ENCODE data around the gene HOXC10.
A peak's percentile ranks its signal among the peaks of the same experiment; 100 is the strongest.

HOXC10 gene

GRCh38 chr12:53992377-53992889 lies 7.5 kb downstream of the HOXC10 start:
- ATAC-seq (replicated peaks) (no peak), DNase-seq (no peak)
- H3K27ac Mint-ChIP-seq = peak overlapping the region; percentile 60
- H3K9me3 Mint-ChIP-seq = peaks cover 1 to 3% of the 10 kb centered on the region in 2 donors
- H3K4me1 Mint-ChIP-seq = peaks cover 38 to 66% of the 10 kb centered on the region in 2 donors
- peaks cover 4 to 5% of the 10 kb centered on the region in 2 donors for H3K36me3 Mint-ChIP-seq
- peaks cover 82 to 98% of the 10 kb centered on the region in 2 donors for H3K27me3 Mint-ChIP-seq
- H3K4me3 Mint-ChIP-seq = no peak overlapping the region

- peaks cover 1 to 3% of the 10 kb centered on the region in 2 donors for H3K9me3 Mint-ChIP-seq
- H3K4me3 Mint-ChIP-seq = peak overlapping the region; percentile 61 to 65
- peaks cover 83 to 98% of the 10 kb centered on the region in 2 donors for H3K27me3 Mint-ChIP-seq
- peak overlapping the region; percentile 91 for H3K27ac Mint-ChIP-seq
- H3K4me1 Mint-ChIP-seq = peaks cover 40 to 70% of the 10 kb centered on the region in 2 donors
- peaks cover 4 to 5% of the 10 kb centered on the region in 2 donors for H3K36me3 Mint-ChIP-seq
- DNase-seq (no peak), ATAC-seq (replicated peaks) (no peak)
Measured at GRCh38 chr12:53993162-53994008, 8.4 kb downstream of the HOXC10 start.

GRCh38 chr12:53994009-53994263 lies 9.0 kb downstream of the HOXC10 start:
- H3K4me1 Mint-ChIP-seq = peaks cover 39 to 71% of the 10 kb centered on the region in 2 donors
- H3K4me3 Mint-ChIP-seq = peak overlapping the region; percentile 61 to 65
- peaks cover 1 to 3% of the 10 kb centered on the region in 2 donors for H3K9me3 Mint-ChIP-seq
- H3K27me3 Mint-ChIP-seq = peaks cover 85 to 98% of the 10 kb centered on the region in 2 donors
- ATAC-seq (replicated peaks) = no peak
- DNase-seq = no peak
- peaks cover 4 to 5% of the 10 kb centered on the region in 2 donors for H3K36me3 Mint-ChIP-seq
- H3K27ac Mint-ChIP-seq = peak overlapping the region; percentile 91

- H3K4me3 Mint-ChIP-seq = peak overlapping the region; percentile 85 to 94
- ATAC-seq (replicated peaks) = no peak
- peaks cover 35 to 66% of the 10 kb centered on the region in 2 donors for H3K4me1 Mint-ChIP-seq
- DNase-seq = no peak
- peaks cover 1 to 3% of the 10 kb centered on the region in 2 donors for H3K9me3 Mint-ChIP-seq
- peaks cover 4 to 5% of the 10 kb centered on the region in 2 donors for H3K36me3 Mint-ChIP-seq
- H3K27me3 Mint-ChIP-seq = peaks cover 83 to 95% of the 10 kb centered on the region in 2 donors
- H3K27ac Mint-ChIP-seq = peak overlapping the region; percentile 91
Measured at GRCh38 chr12:53994264-53995001, 9.5 kb downstream of the HOXC10 start.

- Mint-ChIP-seq H3K27me3 (peaks cover 81 to 95% of the 10 kb centered on the region in 2 donors), H3K27ac (peak overlapping the region; percentile 51), H3K9me3 (peaks cover 1 to 3% of the 10 kb centered on the region in 2 donors), H3K4me3 (peak overlapping the region; percentile 85 to 94), H3K4me1 (peaks cover 37 to 62% of the 10 kb centered on the region in 2 donors), H3K36me3 (peaks cover 4 to 5% of the 10 kb centered on the region in 2 donors)
- DNase-seq (no peak), ATAC-seq (replicated peaks) (no peak)
Measured at GRCh38 chr12:53995002-53995377, 10.0 kb downstream of the HOXC10 start.

GRCh38 chr12:53995378-53996239 lies 10.7 kb downstream of the HOXC10 start:
- H3K27me3 Mint-ChIP-seq = peaks cover 75 to 95% of the 10 kb centered on the region in 2 donors
- ATAC-seq (replicated peaks) = no peak
- peak overlapping the region; percentile 85 to 94 for H3K4me3 Mint-ChIP-seq
- no peak for DNase-seq
- H3K4me1 Mint-ChIP-seq = peaks cover 32 to 62% of the 10 kb centered on the region in 2 donors
- H3K27ac Mint-ChIP-seq = peak overlapping the region; percentile 33
- peaks cover 1 to 3% of the 10 kb centered on the region in 2 donors for H3K9me3 Mint-ChIP-seq
- peaks cover 4 to 5% of the 10 kb centered on the region in 2 donors for H3K36me3 Mint-ChIP-seq

- no peak for ATAC-seq (replicated peaks)
- peak overlapping the region; percentile 85 to 94 for H3K4me3 Mint-ChIP-seq
- DNase-seq = no peak
- H3K27me3 Mint-ChIP-seq = peaks cover 78 to 95% of the 10 kb centered on the region in 2 donors
- H3K27ac Mint-ChIP-seq = peak overlapping the region; percentile 51
- peaks cover 4 to 5% of the 10 kb centered on the region in 2 donors for H3K36me3 Mint-ChIP-seq
- peaks cover 32 to 65% of the 10 kb centered on the region in 2 donors for H3K4me1 Mint-ChIP-seq
- peaks cover 1 to 3% of the 10 kb centered on the region in 2 donors for H3K9me3 Mint-ChIP-seq
Measured at GRCh38 chr12:53996240-53997203, 11.6 kb downstream of the HOXC10 start.

- DNase-seq (no peak), ATAC-seq (replicated peaks) (peak in 1 of 2 donors; percentile 18)
- peaks cover 78 to 95% of the 10 kb centered on the region in 2 donors for H3K27me3 Mint-ChIP-seq
- peak overlapping the region; percentile 2 for H3K27ac Mint-ChIP-seq
- peaks cover 1 to 3% of the 10 kb centered on the region in 2 donors for H3K9me3 Mint-ChIP-seq
- peaks cover 33 to 65% of the 10 kb centered on the region in 2 donors for H3K4me1 Mint-ChIP-seq
- H3K4me3 Mint-ChIP-seq = no peak overlapping the region
- peaks cover 4 to 5% of the 10 kb centered on the region in 2 donors for H3K36me3 Mint-ChIP-seq
Measured at GRCh38 chr12:53997204-53998109, 12.5 kb downstream of the HOXC10 start.

- peaks cover 4 to 5% of the 10 kb centered on the region in 2 donors for H3K36me3 Mint-ChIP-seq
- H3K27me3 Mint-ChIP-seq = peaks cover 83 to 97% of the 10 kb centered on the region in 2 donors
- H3K4me3 Mint-ChIP-seq = peak overlapping the region in 1 of 2 donors; percentile 11
- ATAC-seq (replicated peaks) (no peak), DNase-seq (no peak)
- peak overlapping the region; percentile 33 for H3K27ac Mint-ChIP-seq
- H3K4me1 Mint-ChIP-seq = peaks cover 34 to 64% of the 10 kb centered on the region in 2 donors
- peaks cover 1 to 3% of the 10 kb centered on the region in 2 donors for H3K9me3 Mint-ChIP-seq
Measured at GRCh38 chr12:53998110-53998899, 13.4 kb downstream of the HOXC10 start.

- H3K4me1 Mint-ChIP-seq = peaks cover 37 to 58% of the 10 kb centered on the region in 2 donors
- DNase-seq (no peak), ATAC-seq (replicated peaks) (no peak)
- peaks cover 1 to 2% of the 10 kb centered on the region in 2 donors for H3K9me3 Mint-ChIP-seq
- H3K4me3 Mint-ChIP-seq = no peak overlapping the region
- no peak overlapping the region for H3K27ac Mint-ChIP-seq
- H3K36me3 Mint-ChIP-seq = peaks cover 3 to 4% of the 10 kb centered on the region in 2 donors
- H3K27me3 Mint-ChIP-seq = peaks cover 83 to 97% of the 10 kb centered on the region in 2 donors
Measured at GRCh38 chr12:53998900-53999236, 13.9 kb downstream of the HOXC10 start.

- Mint-ChIP-seq H3K4me3 (peak overlapping the region; percentile 21 to 44), H3K4me1 (peaks cover 32 to 50% of the 10 kb centered on the region in 2 donors), H3K9me3 (no peaks in the 10 kb centered on the region), H3K27ac (peak overlapping the region; percentile 69), H3K36me3 (peaks cover 0 to 2% of the 10 kb centered on the region in 2 donors), H3K27me3 (peaks cover 86 to 97% of the 10 kb centered on the region in 2 donors)
- DNase-seq (no peak), ATAC-seq (replicated peaks) (no peak)
Measured at GRCh38 chr12:53999559-54000115, 14.7 kb downstream of the HOXC10 start.
